ENCODE measurements around the gene ZSCAN5B. TPM values are rescaled to one million over a fixed set of nuclear protein-coding genes. Genes with fewer than 3 reads are reported as not detected.

Gene ZSCAN5B
- total and polyA plus RNA-seq, 9 of the 15 experiments (the other 6 are each of a cell fraction or from before 2014, with no cell fraction given) = 0.03 to 0.07 TPM; not detected in 7

GRCh38 chr19:56155124-56155687 lies 42.4 kb downstream of the ZSCAN5B start:
- no peaks in the 10 kb centered on the region for H3K9me1 ChIP-seq (ENCODE audit: control insufficient read depth, insufficient read depth, low read length)
- FAIRE-seq = no peak
- ATAC-seq = peak; percentile 94
- in situ Hi-C loops (cut with MboI) (no loop called here), intact Hi-C loops (cut with micrococcal nuclease) (loop anchor here (2.0 kb wide), 1 partner anchor 178 kb away; no protein-coding TSS in a partner anchor)
- no peak overlapping the region for H3K27ac ChIP-seq (ENCODE audit: extremely low read depth, low read depth, low read length)
- ChIA-PET CTCF (ENCODE audit: low intra/inter-chr PET ratio) (interaction anchor here (0.6 kb wide), 1 partner anchor 84 kb away, joined by 3 read pairs; no protein-coding TSS in a partner anchor), POLR2A (no interaction called here)
- H3K4me2 ChIP-seq (ENCODE audit: insufficient read depth, low read length) = no peak overlapping the region
- H3K9ac ChIP-seq (ENCODE audit: insufficient read depth in 1 of 2, low read depth in 2 of 2, low read length in 2 of 2) = no peak overlapping the region
- no peaks in the 10 kb centered on the region for H3K27me3 ChIP-seq (ENCODE audit: control insufficient read depth in 2 of 2, insufficient read depth in 2 of 2, low read length in 2 of 2)
- no peaks in the 10 kb centered on the region for H4K20me1 ChIP-seq (replicated peaks; ENCODE audit: control insufficient read depth, insufficient read depth, low read length)
- DNase-seq (ENCODE audit: extremely low read depth in 1 of 4, low spot score in 3 of 4) = peak; percentile 43 to 54 (median 50)
- H2AFZ ChIP-seq (ENCODE audit: low read depth, low read length) = no peak overlapping the region
- no peaks in the 10 kb centered on the region for H3K9me3 ChIP-seq (replicated peaks; ENCODE audit: control insufficient read depth, insufficient read depth, low read depth, low read length)
- 63% methylated on average over 17 of the region's 17 CpGs for WGBS (ENCODE audit: insufficient coverage, low coverage, missing lambda C conversion rate)
- H3K36me3 ChIP-seq (ENCODE audit: control insufficient read depth, insufficient read depth, low read length) = peaks cover 29% of the 10 kb centered on the region; the same call in 2 of the 3 replicates
- BruUV-seq (replicated peaks) = no TSS peak
- H3K79me2 ChIP-seq (ENCODE audit: control insufficient read depth, insufficient read depth, low read length) = no peaks in the 10 kb centered on the region
- H3K4me3 ChIP-seq = no peak overlapping the region
- peaks cover 0 to 4% of the 10 kb centered on the region in 2 experiments; a peak in 1 of 5 replicates for H3K4me1 ChIP-seq (replicated peaks in 1 of 2; ENCODE audit: control insufficient read depth in 2 of 2, insufficient read depth in 2 of 2, low read length in 2 of 2)
- TF ChIP-seq CHCHD3 (CRISPR knock-in tag; IDR thresholded peaks at IDR 0.05) (no peak), ZNF263 (CRISPR knock-in tag; IDR thresholded peaks at IDR 0.05; ENCODE audit: borderline replicate concordance) (peak; percentile 83), CREM (IDR thresholded peaks at IDR 0.05; ENCODE audit: low read depth) (peak; percentile 34; the same call in 1 of the 2 replicates), SLC30A9 (CRISPR knock-in tag; IDR thresholded peaks at IDR 0.05) (no peak), CTCF (IDR thresholded peaks at IDR 0.05 in 2 of 3, conservative IDR thresholded peaks at IDR 0.05 in 1 of 3; ENCODE audit: insufficient read depth in 2 of 3, low read depth in 1 of 3, low read length in 3 of 3) (peak; percentile 66 to 74 (median 69)), SP2 (IDR thresholded peaks at IDR 0.05; ENCODE audit: extremely low read depth, low read depth, low read length, poor library complexity, severe bottlenecking) (no peak), PTBP1 (IDR thresholded peaks at IDR 0.05; ENCODE audit: low read depth, low read length) (no peak), TBL1XR1 (IDR thresholded peaks at IDR 0.05; ENCODE audit: low read length in 2 of 2) (no peak), RAD21 (CRISPR knock-in tag; conservative IDR thresholded peaks at IDR 0.05 in 1 of 2, IDR thresholded peaks at IDR 0.05 in 1 of 2) (peak; percentile 35 to 60; a peak in 3 of 4 replicates), REST (IDR thresholded peaks at IDR 0.05; ENCODE audit: borderline replicate concordance) (peak; percentile 47; the same call in 1 of the 2 replicates), REST (CRISPR knock-in tag; IDR thresholded peaks at IDR 0.05; ENCODE audit: low read depth) (no peak), ELF1 (tag; IDR thresholded peaks at IDR 0.05) (no peak)
